Bronchial epithelial cell (primary cell): ENCODE results near the gene FLOT2. TPM values are rescaled to one million over a fixed set of nuclear protein-coding genes. Genes with fewer than 3 reads are reported as not detected.

Experiments used
- DNase-seq: peaks from one replicate; pipeline ENCODE4 v3.0.0-alpha.2; 2010; ENCODE audit warnings: low read depth
- FAIRE-seq: peaks from 2 replicates; lab custom pipeline; 2011; peaks lifted over from hg19 to GRCh38; lab: Jason Lieb, UNC
- H3K27me3 ChIP-seq: 2 replicates; pipeline ENCODE4 v1.5.1; 2011; ENCODE audit warnings: low read length; ENCODE audit not compliant: control insufficient read depth, insufficient read depth
- H3K36me3 ChIP-seq: 2 replicates; pipeline ENCODE4 v1.5.1; 2011; ENCODE audit warnings: low read length; ENCODE audit not compliant: control insufficient read depth, insufficient read depth
- H3K4me3 ChIP-seq: 2 replicates; pipeline ENCODE4 v1.5.1; 2011; ENCODE audit warnings: mild to moderate bottlenecking, low read depth, low read length, control low read depth
- CTCF ChIP-seq: IDR thresholded peaks from 2 replicates; pipeline ENCODE4 v1.5.1; 2011; ENCODE audit warnings: mild to moderate bottlenecking, moderate library complexity, low read length, control low read depth, inconsistent platforms; ENCODE audit not compliant: insufficient read depth, severe bottlenecking
- total RNA-seq: library from RNA; depleted of rRNA; stranded (reverse); fragments of >200 nt; gene quantifications from 2 replicates; pipeline ENCODE4 v1.2.1, GENCODE V29; 2014

FLOT2 gene
- total RNA-seq, 1 donor from 2014 or later, result 24.5 TPM

GRCh38 chr17:28925912-28926365 is 28.4 kb upstream of the FLOT2 start:
- TF ChIP-seq CTCF, result no peak
- Histone ChIP-seq H3K36me3 (peaks cover 20% of the 10 kb centered on the region), H3K27me3 (no peaks in the 10 kb centered on the region), H3K4me3 (no peak overlapping the region)
- DNase-seq (peak; percentile 97), FAIRE-seq (peak; percentile 62)

- no peaks in the 10 kb centered on the region for H3K27me3 ChIP-seq
Observed at GRCh38 chr17:28920201-28920600, 22.7 kb upstream of the FLOT2 start.

GRCh38 chr17:28918295-28918694 is 20.8 kb upstream of the FLOT2 start:
- Histone ChIP-seq H3K4me3 (no peak overlapping the region), H3K36me3 (peaks cover 40% of the 10 kb centered on the region), H3K27me3 (no peaks in the 10 kb centered on the region)
- FAIRE-seq (no peak), DNase-seq (no peak)
- TF ChIP-seq CTCF, result no peak

More at GRCh38 chr17:28920201-28920600, 22.7 kb upstream of the FLOT2 start:
- DNase-seq, result no peak
- no peak for TF ChIP-seq CTCF
- peaks cover 42% of the 10 kb centered on the region for H3K36me3 ChIP-seq
- no peak for FAIRE-seq
- no peak overlapping the region for H3K4me3 ChIP-seq

GRCh38 chr17:28917465-28917864 is 19.9 kb upstream of the FLOT2 start:
- TF ChIP-seq CTCF, result no peak
- H3K36me3 ChIP-seq, result peaks cover 43% of the 10 kb centered on the region
- DNase-seq (no peak), FAIRE-seq (no peak)
- no peak overlapping the region for H3K4me3 ChIP-seq
- H3K27me3 ChIP-seq, result no peaks in the 10 kb centered on the region

GRCh38 chr17:28917029-28917428 is 19.5 kb upstream of the FLOT2 start:
- FAIRE-seq, result no peak
- Histone ChIP-seq H3K4me3 (no peak overlapping the region), H3K36me3 (peaks cover 46% of the 10 kb centered on the region), H3K27me3 (no peaks in the 10 kb centered on the region)
- TF ChIP-seq CTCF, result no peak
- DNase-seq, result no peak

GRCh38 chr17:28916302-28916934 is 18.9 kb upstream of the FLOT2 start:
- H3K4me3 ChIP-seq, result no peak overlapping the region
- TF ChIP-seq CTCF, result peak; percentile 51
- FAIRE-seq, result no peak
- DNase-seq, result peak; percentile 48
- H3K27me3 ChIP-seq, result no peaks in the 10 kb centered on the region
- peaks cover 45% of the 10 kb centered on the region for H3K36me3 ChIP-seq
